Transverse colon (tissue), 4 donors: Measurements from ENCODE around the gene TMOD1.

Source experiments
- CTCF ChIP-seq, 5 experiments: fragments of 200-600 bp in 3 of 5; fragments of 450-650 bp in 2 of 5; sonication (generic) in 3 of 5; IDR thresholded peaks; 1 replicate in 2 of 5; 2 replicates in 3 of 5; pipeline ENCODE4 v1.5.1; 2016 to 2017; ENCODE audit warnings: antibody characterized with exemption in 5 of 5, inconsistent platforms in 3 of 5, mild to moderate bottlenecking in 2 of 5, moderate library complexity in 1 of 5
- EP300 ChIP-seq: sonication (generic); formaldehyde crosslinking; IDR thresholded peaks from one replicate; pipeline ENCODE4 v1.6.1; 2017; ENCODE audit warnings: antibody characterized with exemption, low read depth
- POLR2A ChIP-seq: fragments of 450-650 bp; IDR thresholded peaks from one replicate; pipeline ENCODE4 v1.6.1; 2016; ENCODE audit warnings: antibody characterized with exemption, mild to moderate bottlenecking, moderate library complexity
- POLR2AphosphoS5 ChIP-seq, 3 donors: sonication (generic); formaldehyde crosslinking; IDR thresholded peaks; one replicate each; pipeline ENCODE4 v1.6.1; 2016; ENCODE audit warnings: antibody characterized with exemption in 3 of 3

GRCh38 chr9:97527626-97528528 lies 26.4 kb downstream of the TMOD1 start:
- no peak for TF ChIP-seq POLR2A
- no peak for TF ChIP-seq CTCF (IDR thresholded peaks at IDR 0.05)
- TF ChIP-seq EP300: no peak
- no peak for TF ChIP-seq POLR2AphosphoS5 (IDR thresholded peaks at IDR 0.05)
